Measurements from ENCODE around the gene LMX1B.

DNA sequence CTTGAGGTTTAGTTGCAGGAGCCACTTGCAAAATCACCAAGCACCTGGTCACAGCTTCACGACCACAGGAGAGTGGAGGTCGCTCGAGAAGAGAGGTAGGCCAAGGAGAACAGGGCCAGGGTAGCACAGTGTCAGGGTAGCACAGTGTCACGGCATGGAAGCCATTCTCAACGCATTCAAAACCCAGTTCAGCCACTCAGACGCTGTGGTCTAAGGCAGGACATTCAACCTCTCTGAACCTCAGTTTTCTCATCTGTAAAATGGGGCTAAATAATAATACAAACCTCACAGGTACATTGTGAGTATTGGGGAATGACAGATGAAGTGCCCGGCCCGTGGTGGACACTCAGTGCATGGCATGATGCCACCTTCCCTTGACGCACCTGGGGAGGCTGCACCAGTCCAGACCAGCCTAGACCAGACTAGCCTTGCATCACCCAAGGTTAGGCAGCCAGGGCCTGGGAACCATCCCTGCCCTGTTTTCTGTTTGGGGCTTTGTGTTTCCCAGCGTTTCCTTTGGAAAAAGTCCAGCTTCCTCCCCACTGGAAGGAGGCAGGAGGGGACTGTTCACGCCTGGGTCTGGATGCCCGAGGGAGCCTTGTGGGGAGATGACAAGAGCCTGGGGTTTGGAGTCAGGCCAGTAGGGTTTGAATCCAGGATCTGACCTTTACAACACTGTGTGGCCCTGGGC lies 7.8 kb upstream of the LMX1B start:
- TF ChIP-seq CTCF (IDR thresholded peaks at IDR 0.05) (no peak), POLR2A (IDR thresholded peaks at IDR 0.05) (no peak), POLR2AphosphoS5 (IDR thresholded peaks at IDR 0.05) (no peak)

Data from stomach (tissue), 4 donors.